GM19193 (cell line): ENCODE measurements around the gene SPAG6.

ENCODE experiments used
- POLR2A ChIP-seq: IDR thresholded peaks from 4 replicates; pipeline ENCODE4 v1.6.1; 2011; ENCODE audit not compliant: insufficient read depth, insufficient read length; ENCODE audit errors: extremely low read depth

The SPAG6 gene

DNA sequence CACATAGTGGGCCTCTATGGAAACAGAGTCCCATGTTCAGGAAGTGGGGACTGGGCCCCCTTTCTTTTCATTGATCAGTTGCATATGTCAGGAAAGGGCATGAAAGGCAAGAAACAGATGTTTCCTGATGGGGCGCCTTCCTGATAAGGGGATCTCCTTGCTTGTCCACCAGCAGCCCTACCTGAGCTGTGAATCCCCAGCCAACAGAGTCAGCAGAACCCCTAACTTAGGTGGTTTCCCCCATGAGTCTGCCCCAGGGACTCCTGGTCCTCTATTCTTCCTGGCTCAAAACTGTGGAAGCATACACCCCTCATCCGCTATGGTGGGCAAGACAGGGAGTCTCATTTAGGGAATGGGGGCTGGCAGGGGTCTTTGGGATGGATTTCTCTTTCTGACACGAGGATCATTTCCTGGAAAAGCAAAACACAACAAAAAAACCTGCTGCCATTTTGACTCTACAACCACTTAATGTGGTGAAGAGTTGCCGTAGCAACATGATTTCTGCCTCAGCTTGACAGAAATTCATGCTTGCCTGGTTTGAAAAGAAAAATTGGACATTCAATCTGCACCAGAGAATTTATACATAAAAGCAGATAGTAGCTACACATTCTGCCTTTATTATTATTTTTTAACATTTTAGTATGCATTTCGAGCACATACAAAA, 119.8 kb downstream of the SPAG6 start:
- TF ChIP-seq POLR2A, result no peak

DNA sequence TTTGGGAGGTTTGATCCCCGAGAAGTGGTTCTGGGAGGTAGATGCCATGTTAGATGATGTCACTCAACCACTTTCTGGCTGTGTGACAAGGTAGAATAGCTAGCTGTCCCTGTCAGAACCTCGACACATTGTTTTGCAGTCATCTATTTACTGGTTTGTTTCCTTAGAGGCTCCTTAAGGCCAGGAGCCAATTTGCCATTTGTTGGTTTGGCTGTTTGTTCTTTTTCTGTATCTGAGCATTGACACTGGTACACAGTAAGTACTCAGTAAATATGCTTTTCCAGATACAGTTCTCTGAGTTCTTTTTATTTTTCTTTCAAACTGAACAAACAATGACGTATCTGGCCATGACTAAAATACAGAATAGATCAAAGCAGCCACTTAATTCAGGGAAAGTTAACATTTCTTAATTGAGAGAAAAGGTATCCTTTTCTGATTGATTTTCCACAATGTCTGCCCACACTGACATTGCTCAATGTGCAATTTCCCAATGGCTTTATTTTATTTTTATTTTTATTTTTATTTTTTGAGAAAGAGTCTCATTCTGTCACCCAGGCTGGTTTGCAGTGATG, 121.6 kb downstream of the SPAG6 start:
- TF ChIP-seq POLR2A, result no peak
